A673 (cell line): ENCODE data around the gene MRPL37. TPM values are rescaled to one million over a fixed set of nuclear protein-coding genes. Genes with fewer than 3 reads are reported as not detected.

Experiments used
- BruUV-seq: library from RNA; stranded (reverse); fragments of 400-500 nt; replicated peaks from 2 replicates; lab custom pipeline; 2021; lab: Mats Ljungman, UMichigan
- CTCF ChIA-PET: fragments of 300-600 bp; sonication (Branson Sonifier 250); formaldehyde crosslinking; loops from one replicate; lab custom pipeline; 2022; ENCODE audit warnings: antibody characterized with exemption; lab: Charles Lee
- POLR2A ChIA-PET: fragments of 300-600 bp; sonication (Branson Sonifier 250); formaldehyde crosslinking; loops from one replicate; lab custom pipeline; 2022; ENCODE audit warnings: antibody characterized with exemption; ENCODE audit not compliant: low non-redundant PET; lab: Charles Lee
- DNase-seq: peaks from one replicate; pipeline ENCODE4 v3.0.0-alpha.2; 2015; ENCODE audit warnings: low spot score
- H3K27ac ChIP-seq: fragments of 200-600 bp; sonication (generic); 2 replicates; pipeline ENCODE4 v1.5.1; 2016; ENCODE audit warnings: mixed run types, low read depth, mild to moderate bottlenecking, mixed read lengths, antibody characterized with exemption, low read length; ENCODE audit not compliant: poor library complexity, severe bottlenecking
- H3K27me3 ChIP-seq: fragments of 200-600 bp; sonication (generic); replicated peaks from 2 replicates; pipeline ENCODE4 v1.6.1; 2017; ENCODE audit warnings: mixed run types, low read depth, mild to moderate bottlenecking, mixed read lengths, antibody characterized with exemption, low read length; ENCODE audit not compliant: insufficient read depth, poor library complexity
- H3K36me3 ChIP-seq: fragments of 200-600 bp; sonication (generic); 2 replicates; pipeline ENCODE4 v1.6.1; 2016; ENCODE audit warnings: mixed run types, mild to moderate bottlenecking, mixed read lengths, antibody characterized with exemption, low read length; ENCODE audit not compliant: insufficient read depth, poor library complexity, severe bottlenecking
- H3K4me1 ChIP-seq: fragments of 200-600 bp; sonication (generic); 2 replicates; pipeline ENCODE4 v1.6.1; 2017; ENCODE audit warnings: mixed run types, mild to moderate bottlenecking, mixed read lengths, antibody characterized with exemption, low read length; ENCODE audit not compliant: insufficient read depth, poor library complexity, severe bottlenecking
- H3K4me3 ChIP-seq: fragments of 200-600 bp; sonication (generic); 2 replicates; pipeline ENCODE4 v1.5.1; 2016; ENCODE audit warnings: low read depth, mixed run types, mild to moderate bottlenecking, mixed read lengths, low read length; ENCODE audit not compliant: poor library complexity, severe bottlenecking
- H3K9me3 ChIP-seq: fragments of 200-600 bp; sonication (generic); 2 replicates; pipeline ENCODE4 v1.6.1; 2016; ENCODE audit warnings: mixed run types, low read depth, mild to moderate bottlenecking, mixed read lengths, antibody characterized with exemption, low read length; ENCODE audit not compliant: poor library complexity, severe bottlenecking
- EZH2 ChIP-seq: fragments of 200-600 bp; sonication (generic); IDR thresholded peaks from 2 replicates; pipeline ENCODE4 v1.6.1; 2017; ENCODE audit warnings: borderline replicate concordance, low read depth, mild to moderate bottlenecking, mixed read lengths, antibody characterized with exemption, low read length; ENCODE audit not compliant: poor library complexity, severe bottlenecking
- intact Hi-C: fragments of 100-400 bp; cut with micrococcal nuclease; formaldehyde crosslinking; loops from one replicate; pipeline ENCODE4 v1.10.0; 2022; ENCODE audit not compliant: unreplicated experiment
- total RNA-seq: library from RNA; stranded (reverse); gene quantifications from 2 replicates; pipeline ENCODE4 v1.2.3, GENCODE V29; 2021
- TF ChIP-seq, protein P1 (sequence below): fragments of 300-800, 200-600 bp; sonication (generic); conservative IDR thresholded peaks from 2 replicates; pipeline ENCODE4 v1.5.1; 2017; ENCODE audit warnings: low read depth, mild to moderate bottlenecking, antibody characterized with exemption, low read length, moderate library complexity, mixed read lengths

Gene MRPL37
- total RNA-seq, 1 experiment from 2014 or later: 90.3 TPM

DNA sequence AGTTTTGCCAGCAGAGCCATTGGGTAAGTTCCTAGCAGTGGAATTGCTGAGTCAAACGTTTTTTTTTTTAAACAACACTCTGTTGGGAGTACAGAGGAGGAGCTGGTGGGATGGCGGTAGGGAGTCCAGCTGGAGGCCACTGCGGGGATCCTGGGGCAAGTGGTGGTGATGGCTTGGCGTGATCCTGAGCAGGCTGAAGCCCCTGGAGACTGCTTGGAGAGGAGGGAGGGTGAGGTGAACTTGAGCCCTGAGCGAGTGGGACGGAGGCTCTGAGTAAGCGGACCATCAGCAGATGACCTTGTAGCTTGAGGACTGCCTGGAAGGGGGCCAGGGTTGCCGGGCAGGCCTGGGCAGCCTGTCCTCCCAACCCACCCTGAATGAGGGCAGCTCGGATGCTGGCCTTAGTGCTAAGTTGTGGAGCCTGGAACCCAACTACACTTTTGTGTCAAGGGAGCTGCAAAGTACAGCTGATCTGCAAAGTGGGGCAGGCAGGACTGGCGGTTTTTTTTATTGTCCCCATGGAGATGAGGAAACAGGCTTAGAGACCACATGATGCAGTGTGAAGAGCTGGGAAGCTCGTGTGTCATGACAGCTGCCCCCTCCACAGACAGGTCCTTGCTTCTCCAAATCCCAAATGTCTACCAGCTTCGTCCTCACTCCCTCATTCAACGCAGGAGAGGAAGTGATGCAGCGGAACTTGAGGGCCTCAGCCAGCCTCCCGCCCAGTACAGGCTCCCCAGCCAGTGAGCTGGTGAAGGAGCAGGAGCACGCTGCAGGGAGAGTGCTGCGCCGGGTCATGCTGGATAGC, 20.2 kb downstream of the MRPL37 start:
- intact Hi-C loops: no loop called here
- Histone ChIP-seq H3K4me3 (no peak overlapping the region), H3K27me3 (no peaks in the 10 kb centered on the region), H3K27ac (no peak overlapping the region), H3K4me1 (no peaks in the 10 kb centered on the region), H3K36me3 (peaks cover 8% of the 10 kb centered on the region), H3K9me3 (no peaks in the 10 kb centered on the region)
- CTCF ChIA-PET: no interaction called here
- POLR2A ChIA-PET: interaction anchor here (0.6 kb wide), 2 partner anchors 78 to 275 kb away, joined by 3 read pairs; partner anchors contain the start of gene IFT25
- no peak for DNase-seq
- no peak for TF ChIP-seq EZH2
- TF ChIP-seq, protein P1, sequence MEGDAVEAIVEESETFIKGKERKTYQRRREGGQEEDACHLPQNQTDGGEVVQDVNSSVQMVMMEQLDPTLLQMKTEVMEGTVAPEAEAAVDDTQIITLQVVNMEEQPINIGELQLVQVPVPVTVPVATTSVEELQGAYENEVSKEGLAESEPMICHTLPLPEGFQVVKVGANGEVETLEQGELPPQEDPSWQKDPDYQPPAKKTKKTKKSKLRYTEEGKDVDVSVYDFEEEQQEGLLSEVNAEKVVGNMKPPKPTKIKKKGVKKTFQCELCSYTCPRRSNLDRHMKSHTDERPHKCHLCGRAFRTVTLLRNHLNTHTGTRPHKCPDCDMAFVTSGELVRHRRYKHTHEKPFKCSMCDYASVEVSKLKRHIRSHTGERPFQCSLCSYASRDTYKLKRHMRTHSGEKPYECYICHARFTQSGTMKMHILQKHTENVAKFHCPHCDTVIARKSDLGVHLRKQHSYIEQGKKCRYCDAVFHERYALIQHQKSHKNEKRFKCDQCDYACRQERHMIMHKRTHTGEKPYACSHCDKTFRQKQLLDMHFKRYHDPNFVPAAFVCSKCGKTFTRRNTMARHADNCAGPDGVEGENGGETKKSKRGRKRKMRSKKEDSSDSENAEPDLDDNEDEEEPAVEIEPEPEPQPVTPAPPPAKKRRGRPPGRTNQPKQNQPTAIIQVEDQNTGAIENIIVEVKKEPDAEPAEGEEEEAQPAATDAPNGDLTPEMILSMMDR: no peak
- no TSS peak for BruUV-seq

DNA sequence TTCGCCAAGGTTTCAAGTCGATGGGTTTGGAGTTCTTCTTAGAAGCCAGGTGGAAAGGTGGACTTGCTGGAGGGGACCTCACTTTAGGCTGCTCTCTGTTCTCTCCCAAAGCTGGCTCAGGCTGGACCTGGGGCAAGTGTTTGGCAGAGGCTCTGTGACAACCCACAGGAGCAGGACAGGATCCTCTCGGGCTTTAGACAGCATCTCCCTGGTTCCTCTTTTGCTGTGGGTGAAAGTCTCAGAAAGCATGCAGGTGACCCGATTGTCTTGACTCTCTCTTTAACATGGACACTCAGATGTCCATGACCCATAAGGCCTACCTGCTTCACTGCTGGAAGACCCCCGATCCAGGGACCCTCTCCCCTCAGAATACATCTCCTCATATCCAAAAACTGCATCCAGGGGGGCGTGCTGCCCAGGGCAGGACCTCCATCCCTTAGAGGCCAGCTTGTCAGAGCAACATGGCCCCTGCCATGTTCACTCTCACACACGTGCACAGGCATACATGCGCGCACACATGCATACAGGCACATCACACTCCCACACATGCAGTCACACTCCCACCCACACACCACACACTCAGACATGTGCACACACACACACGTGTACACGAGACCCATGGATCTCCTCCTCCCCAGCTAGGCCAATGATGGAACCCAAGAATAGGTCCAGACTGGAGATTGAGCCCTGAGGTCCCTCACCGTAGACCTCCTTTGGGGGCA, 21.3 kb downstream of the MRPL37 start:
- no peaks in the 10 kb centered on the region for H3K27me3 ChIP-seq
- CTCF ChIA-PET: no interaction called here
- H3K4me3 ChIP-seq: no peak overlapping the region
- no peaks in the 10 kb centered on the region for H3K4me1 ChIP-seq
- POLR2A ChIA-PET: no interaction called here
- BruUV-seq: no TSS peak
- TF ChIP-seq, protein P1: no peak
- TF ChIP-seq EZH2: no peak
- no peaks in the 10 kb centered on the region for H3K9me3 ChIP-seq
- DNase-seq: no peak
- no peak overlapping the region for H3K27ac ChIP-seq
- peaks cover 8% of the 10 kb centered on the region for H3K36me3 ChIP-seq
- intact Hi-C loops: no loop called here

DNA sequence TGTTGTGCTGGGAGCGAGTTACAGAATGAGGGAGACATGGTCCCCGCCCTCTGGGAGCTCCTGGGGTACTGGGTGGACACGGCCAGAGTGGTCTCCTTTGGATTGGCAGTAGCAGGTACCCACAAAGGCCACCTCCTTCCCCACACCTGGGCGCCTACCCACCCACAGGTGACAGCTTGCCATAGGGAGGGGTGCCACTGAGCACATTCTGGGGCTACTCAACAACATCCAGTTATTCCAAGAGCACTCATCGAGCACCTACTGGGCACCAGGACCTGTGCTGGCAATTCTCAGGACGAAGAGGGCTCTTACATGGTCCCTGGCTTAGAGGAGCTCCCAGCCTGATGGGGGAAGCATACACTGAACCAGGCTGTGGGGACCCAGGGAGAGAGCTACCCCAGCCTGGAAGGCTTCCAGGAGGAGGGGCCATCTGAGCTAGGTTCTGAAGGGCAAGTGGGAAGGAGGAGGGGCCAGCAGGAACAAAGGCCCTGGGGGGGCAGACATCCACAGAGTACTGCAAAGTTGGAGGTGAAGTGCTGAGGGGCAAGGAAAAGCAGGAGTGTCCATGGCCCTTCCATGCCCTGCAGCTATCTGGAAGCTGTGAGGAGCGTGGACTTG, 22.0 kb downstream of the MRPL37 start:
- no peak for DNase-seq
- Histone ChIP-seq H3K4me3 (no peak overlapping the region), H3K4me1 (no peaks in the 10 kb centered on the region), H3K27me3 (no peaks in the 10 kb centered on the region), H3K27ac (no peak overlapping the region), H3K36me3 (peaks cover 8% of the 10 kb centered on the region), H3K9me3 (no peaks in the 10 kb centered on the region)
- ChIA-PET CTCF (no interaction called here), POLR2A (no interaction called here)
- TF ChIP-seq EZH2: no peak
- TF ChIP-seq, protein P1: no peak
- BruUV-seq: no TSS peak
- intact Hi-C loops: no loop called here
